ENCODE results near the gene CDK5R1.

- TF ChIP-seq JAZF1 (CRISPR knock-in tag; IDR thresholded peaks at IDR 0.05), result no peak
- no peak for TF ChIP-seq FOXJ3 (CRISPR knock-in tag; IDR thresholded peaks at IDR 0.05; ENCODE audit: borderline replicate concordance)
- TF ChIP-seq TP53 (CRISPR knock-in tag; IDR thresholded peaks at IDR 0.05), result no peak
- no peak for TF ChIP-seq E2F1 (CRISPR knock-in tag; IDR thresholded peaks at IDR 0.05)
These were observed 2.7 kb downstream of the CDK5R1 start for GRCh38 chr17:32489320-32490100.
